Astrocyte of the cerebellum (primary cell): ENCODE results near the gene NME8.

Source experiments
- DNase-seq: peaks from one replicate; pipeline ENCODE4 v3.0.0-alpha.2; 2011; ENCODE audit warnings: low read depth
- H3K4me3 ChIP-seq: 2 replicates; pipeline ENCODE4 v1.5.1; 2011; ENCODE audit warnings: mild to moderate bottlenecking, low read depth, low read length, moderate library complexity
- CTCF ChIP-seq: IDR thresholded peaks from 2 replicates; pipeline ENCODE4 v1.5.1; 2012; ENCODE audit warnings: low read length, low read depth, moderate library complexity, mild to moderate bottlenecking; ENCODE audit errors: missing control alignments
- in situ Hi-C: cut with HindIII; loops from 2 replicates; pipeline ENCODE4 v1.10.0; 2017; ENCODE audit warnings: low sequenced_read_pairs

NME8 gene

GRCh38 chr7:37893359-37893758 is 45.0 kb downstream of the NME8 start:
- in situ Hi-C loops = no loop called here
- DNase-seq = no peak
- TF ChIP-seq CTCF = no peak
- no peak overlapping the region for H3K4me3 ChIP-seq

GRCh38 chr7:37894671-37895070 is 46.3 kb downstream of the NME8 start:
- no peak for TF ChIP-seq CTCF
- no peak for DNase-seq
- no peak overlapping the region for H3K4me3 ChIP-seq
- in situ Hi-C loops = no loop called here

GRCh38 chr7:37899712-37900247 is 51.4 kb downstream of the NME8 start:
- in situ Hi-C loops = loop anchor here (10.0 to 25.0 kb wide), 3 partner anchors 325 to 475 kb away; no protein-coding TSS in a partner anchor
- TF ChIP-seq CTCF = no peak

GRCh38 chr7:37901236-37901827 is 52.9 kb downstream of the NME8 start:
- in situ Hi-C loops = loop anchor here (10.0 to 25.0 kb wide), 3 partner anchors 323 to 473 kb away; no protein-coding TSS in a partner anchor
- DNase-seq = peak; percentile 59
- TF ChIP-seq CTCF = peak; percentile 42
- no peak overlapping the region for H3K4me3 ChIP-seq

More at GRCh38 chr7:37899712-37900247, 51.4 kb downstream of the NME8 start:
- H3K4me3 ChIP-seq = no peak overlapping the region
- no peak for DNase-seq

- peak; percentile 60 for DNase-seq
- H3K4me3 ChIP-seq = no peak overlapping the region
- no peak for TF ChIP-seq CTCF
- in situ Hi-C loops = loop anchor here (10.0 to 25.0 kb wide), 3 partner anchors 323 to 473 kb away; no protein-coding TSS in a partner anchor
Measured at GRCh38 chr7:37901890-37902524, 53.6 kb downstream of the NME8 start.

GRCh38 chr7:37908221-37908788 is 59.9 kb downstream of the NME8 start:
- TF ChIP-seq CTCF = no peak
- in situ Hi-C loops = loop anchor here (10.0 to 25.0 kb wide), 3 partner anchors 316 to 466 kb away; no protein-coding TSS in a partner anchor
- peak; percentile 97 for DNase-seq
- H3K4me3 ChIP-seq = no peak overlapping the region
